Jurkat, Clone E6-1 (cell line): ENCODE measurements around the gene TNIK.

Experiments used
- DNase-seq: peaks from one replicate; pipeline ENCODE4 v3.0.0-alpha.2; 2011; ENCODE audit warnings: low read depth, low spot score
- H3K4me3 ChIP-seq: 2 replicates; pipeline ENCODE4 v1.5.1; 2011; ENCODE audit warnings: mild to moderate bottlenecking, low read length, control low read depth, moderate library complexity

TNIK gene

GRCh38 chr3:171176244-171176933 lies 283.8 kb downstream of the TNIK start:
- H3K4me3 ChIP-seq: no peak overlapping the region

GRCh38 chr3:171175741-171176234 lies 284.4 kb downstream of the TNIK start:
- DNase-seq: no peak
- H3K4me3 ChIP-seq: no peak overlapping the region

More at GRCh38 chr3:171176244-171176933, 283.8 kb downstream of the TNIK start:
- DNase-seq: no peak

GRCh38 chr3:171173736-171174135 lies 286.5 kb downstream of the TNIK start:
- no peak for DNase-seq
- no peak overlapping the region for H3K4me3 ChIP-seq

- no peak for DNase-seq
- H3K4me3 ChIP-seq: no peak overlapping the region
Observed at GRCh38 chr3:171172070-171172469, 288.1 kb downstream of the TNIK start.

GRCh38 chr3:171169866-171170265 lies 290.3 kb downstream of the TNIK start:
- no peak overlapping the region for H3K4me3 ChIP-seq
- no peak for DNase-seq

GRCh38 chr3:171169443-171169842 lies 290.8 kb downstream of the TNIK start:
- DNase-seq: no peak
- no peak overlapping the region for H3K4me3 ChIP-seq

- no peak overlapping the region for H3K4me3 ChIP-seq
- DNase-seq: no peak
Observed at GRCh38 chr3:171168551-171168950, 291.7 kb downstream of the TNIK start.

- DNase-seq: no peak
- no peak overlapping the region for H3K4me3 ChIP-seq
Observed at GRCh38 chr3:171168086-171168485, 292.1 kb downstream of the TNIK start.

GRCh38 chr3:171165983-171166382 lies 294.2 kb downstream of the TNIK start:
- no peak for DNase-seq
- H3K4me3 ChIP-seq: no peak overlapping the region

GRCh38 chr3:171165499-171165921 lies 294.7 kb downstream of the TNIK start:
- no peak for DNase-seq

GRCh38 chr3:171164067-171164465 lies 296.1 kb downstream of the TNIK start:
- no peak overlapping the region for H3K4me3 ChIP-seq
- no peak for DNase-seq

More at GRCh38 chr3:171165499-171165921, 294.7 kb downstream of the TNIK start:
- no peak overlapping the region for H3K4me3 ChIP-seq

- no peak for DNase-seq
- no peak overlapping the region for H3K4me3 ChIP-seq
Observed at GRCh38 chr3:171163101-171164066, 296.8 kb downstream of the TNIK start.

GRCh38 chr3:171160325-171160724 lies 299.9 kb downstream of the TNIK start:
- H3K4me3 ChIP-seq: no peak overlapping the region
- DNase-seq: no peak

GRCh38 chr3:171159822-171160157 lies 300.4 kb downstream of the TNIK start:
- DNase-seq: no peak
- H3K4me3 ChIP-seq: no peak overlapping the region

- no peak for DNase-seq
- H3K4me3 ChIP-seq: no peak overlapping the region
Observed at GRCh38 chr3:171159024-171159821, 301.0 kb downstream of the TNIK start.

- no peak overlapping the region for H3K4me3 ChIP-seq
- DNase-seq: no peak
Observed at GRCh38 chr3:171157980-171158379, 302.2 kb downstream of the TNIK start.

GRCh38 chr3:171157286-171157685 lies 302.9 kb downstream of the TNIK start:
- no peak for DNase-seq
- no peak overlapping the region for H3K4me3 ChIP-seq

GRCh38 chr3:171156401-171157010 lies 303.7 kb downstream of the TNIK start:
- no peak overlapping the region for H3K4me3 ChIP-seq
- no peak for DNase-seq

- no peak overlapping the region for H3K4me3 ChIP-seq
- no peak for DNase-seq
Observed at GRCh38 chr3:171155122-171155700, 305.0 kb downstream of the TNIK start.
